Measurements from ENCODE around the gene MAP4K4. TPM values are rescaled to one million over a fixed set of nuclear protein-coding genes. Genes with fewer than 3 reads are reported as not detected.

MAP4K4 gene
- total RNA-seq, 1 experiment from 2014 or later = 2.7 TPM

DNA sequence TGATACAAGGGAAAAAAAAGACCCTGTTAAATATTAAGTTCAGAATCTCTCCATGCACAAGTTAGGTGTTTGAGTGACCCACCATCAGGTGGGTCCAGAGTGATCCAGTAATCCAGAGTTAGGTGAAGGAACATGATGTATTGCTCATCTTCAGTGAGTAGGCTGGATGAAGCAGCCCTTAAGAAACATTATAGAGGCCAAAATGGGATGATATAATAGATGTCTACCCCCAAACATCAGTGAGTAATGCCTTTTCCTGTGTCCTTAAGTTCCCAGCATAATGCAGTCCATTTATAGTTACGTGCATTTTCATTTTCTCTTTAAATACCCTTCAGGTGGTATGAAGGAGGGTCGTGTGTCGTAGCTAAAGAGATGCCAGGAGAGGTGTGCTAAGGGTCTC is 89.6 kb downstream of the MAP4K4 start:
- no peak overlapping the region for H3K4me3 ChIP-seq (ENCODE audit: low read length)
- no peaks in the 10 kb centered on the region for H3K4me1 ChIP-seq (ENCODE audit: low read length)
- H3K4me2 ChIP-seq (ENCODE audit: low read depth, low read length, poor library complexity, severe bottlenecking) = no peak overlapping the region
- H3K27me3 ChIP-seq (ENCODE audit: low read length) = no peaks in the 10 kb centered on the region
- no peaks in the 10 kb centered on the region for H3K79me2 ChIP-seq (ENCODE audit: low read length)
- H3K9me2 ChIP-seq (replicated peaks; ENCODE audit: insufficient read depth, low read length) = no peaks in the 10 kb centered on the region
- no peaks in the 10 kb centered on the region for H3K36me3 ChIP-seq (ENCODE audit: insufficient read depth, low read length)
- H3K9ac ChIP-seq (ENCODE audit: low read length) = no peak overlapping the region
- no peak for DNase-seq
- H4K20me1 ChIP-seq (ENCODE audit: insufficient read depth, low read depth, low read length) = no peaks in the 10 kb centered on the region
- no peak overlapping the region for H2AFZ ChIP-seq (ENCODE audit: low read length)
- no peak overlapping the region for H3K27ac ChIP-seq (ENCODE audit: low read length)
- no peaks in the 10 kb centered on the region for H3K9me3 ChIP-seq (ENCODE audit: low read length)

DNA sequence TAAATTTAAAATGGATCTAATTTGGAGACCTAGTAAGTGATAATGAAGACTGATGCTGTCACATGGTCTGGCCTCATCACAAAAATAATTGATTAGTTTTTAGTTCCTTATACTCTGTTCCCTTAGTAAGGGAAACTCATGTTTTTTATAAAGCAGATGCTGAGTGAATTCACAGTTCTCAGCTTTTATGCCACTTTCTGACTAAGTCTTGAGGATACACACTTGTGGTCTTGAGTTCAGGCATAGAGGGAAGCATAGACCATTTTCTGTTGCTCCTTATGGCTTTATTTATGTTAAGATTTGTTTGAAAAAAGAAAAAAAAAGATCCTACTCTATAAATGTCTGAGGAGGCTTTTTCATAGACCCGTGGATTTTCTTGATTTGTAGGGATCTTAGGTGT is 91.1 kb downstream of the MAP4K4 start:
- Histone ChIP-seq H3K27ac (ENCODE audit: low read length) (no peak overlapping the region), H3K9me3 (ENCODE audit: low read length) (no peaks in the 10 kb centered on the region), H3K36me3 (ENCODE audit: insufficient read depth, low read length) (no peaks in the 10 kb centered on the region), H3K79me2 (ENCODE audit: low read length) (no peaks in the 10 kb centered on the region), H3K4me3 (ENCODE audit: low read length) (no peak overlapping the region), H4K20me1 (ENCODE audit: insufficient read depth, low read depth, low read length) (no peaks in the 10 kb centered on the region), H3K4me2 (ENCODE audit: low read depth, low read length, poor library complexity, severe bottlenecking) (no peak overlapping the region), H3K9me2 (replicated peaks; ENCODE audit: insufficient read depth, low read length) (no peaks in the 10 kb centered on the region), H3K27me3 (ENCODE audit: low read length) (no peaks in the 10 kb centered on the region), H3K9ac (ENCODE audit: low read length) (no peak overlapping the region), H3K4me1 (ENCODE audit: low read length) (no peaks in the 10 kb centered on the region), H2AFZ (ENCODE audit: low read length) (no peak overlapping the region)
- peak; percentile 11 for DNase-seq

DNA sequence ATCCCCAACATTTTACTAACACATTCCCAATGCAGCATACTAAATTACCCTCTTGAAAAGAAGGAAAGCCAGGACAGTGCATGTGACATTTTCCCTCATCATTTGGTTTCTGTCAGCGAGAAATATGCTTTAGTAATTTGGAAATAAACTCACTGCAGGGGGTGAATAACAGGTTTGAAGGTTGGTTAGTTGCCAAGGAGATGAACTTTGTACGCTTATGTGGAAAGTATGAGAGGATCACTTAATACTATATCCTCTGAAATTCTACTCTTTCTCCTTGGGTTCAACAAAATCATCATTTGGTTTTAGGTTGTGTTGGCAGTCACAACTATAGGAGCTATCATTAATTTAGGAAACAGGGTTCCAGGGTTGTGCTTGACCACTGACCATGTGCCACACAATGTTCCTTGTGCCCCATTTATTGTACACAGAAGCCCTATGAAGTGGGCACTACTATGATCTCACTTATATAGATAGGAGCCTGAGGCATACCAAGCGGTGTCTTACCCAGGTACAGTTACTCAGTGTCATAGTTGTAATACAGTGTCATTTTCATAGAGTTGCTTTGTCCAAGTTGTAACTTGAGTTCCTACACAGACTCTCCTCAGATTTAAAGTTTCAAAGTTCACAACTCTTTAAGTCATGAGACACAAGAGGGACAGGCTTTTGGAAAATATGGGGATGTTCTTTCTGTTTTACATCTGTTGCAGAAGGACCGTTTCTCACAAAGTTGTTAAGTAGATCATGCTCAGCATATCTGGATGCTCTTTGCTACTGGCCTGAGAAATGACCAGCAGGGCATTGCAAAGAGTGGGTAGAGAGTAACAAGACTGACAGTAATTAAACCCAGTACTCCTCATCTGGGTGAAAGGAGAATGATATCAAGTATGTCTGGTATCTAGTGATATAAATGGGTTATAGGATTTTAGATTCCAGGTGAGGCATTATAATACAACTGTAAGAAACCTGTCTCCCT is 91.8 kb downstream of the MAP4K4 start:
- no peak overlapping the region for H3K4me2 ChIP-seq (ENCODE audit: low read depth, low read length, poor library complexity, severe bottlenecking)
- no peak overlapping the region for H3K9ac ChIP-seq (ENCODE audit: low read length)
- no peaks in the 10 kb centered on the region for H3K79me2 ChIP-seq (ENCODE audit: low read length)
- no peaks in the 10 kb centered on the region for H3K9me3 ChIP-seq (ENCODE audit: low read length)
- H3K9me2 ChIP-seq (replicated peaks; ENCODE audit: insufficient read depth, low read length) = no peaks in the 10 kb centered on the region
- H3K4me1 ChIP-seq (ENCODE audit: low read length) = no peaks in the 10 kb centered on the region
- no peaks in the 10 kb centered on the region for H3K36me3 ChIP-seq (ENCODE audit: insufficient read depth, low read length)
- H3K27me3 ChIP-seq (ENCODE audit: low read length) = no peaks in the 10 kb centered on the region
- H3K4me3 ChIP-seq (ENCODE audit: low read length) = no peak overlapping the region
- DNase-seq = peak; percentile 21
- H2AFZ ChIP-seq (ENCODE audit: low read length) = no peak overlapping the region
- no peaks in the 10 kb centered on the region for H4K20me1 ChIP-seq (ENCODE audit: insufficient read depth, low read depth, low read length)
- H3K27ac ChIP-seq (ENCODE audit: low read length) = no peak overlapping the region

DNA sequence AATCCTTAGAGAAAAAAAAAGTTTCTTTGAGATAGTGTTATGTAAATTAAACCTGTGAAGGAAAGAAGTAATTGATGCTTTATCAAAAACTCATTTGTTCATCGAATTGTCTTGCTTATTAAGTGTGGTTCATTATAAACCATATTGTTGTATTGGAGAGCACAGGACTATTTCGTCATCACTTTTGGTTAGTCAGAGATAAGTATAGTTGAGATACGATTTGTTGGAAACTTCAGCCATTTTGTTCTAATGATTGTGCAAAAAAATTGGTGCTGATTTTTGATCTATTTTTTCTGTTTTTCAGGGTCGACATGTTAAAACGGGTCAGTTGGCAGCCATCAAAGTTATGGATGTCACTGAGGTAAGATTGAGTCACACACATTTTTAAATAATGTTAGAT is 92.9 kb downstream of the MAP4K4 start:
- Histone ChIP-seq H3K9me3 (ENCODE audit: low read length) (no peaks in the 10 kb centered on the region), H3K79me2 (ENCODE audit: low read length) (no peaks in the 10 kb centered on the region), H3K9me2 (replicated peaks; ENCODE audit: insufficient read depth, low read length) (no peaks in the 10 kb centered on the region)

DNA sequence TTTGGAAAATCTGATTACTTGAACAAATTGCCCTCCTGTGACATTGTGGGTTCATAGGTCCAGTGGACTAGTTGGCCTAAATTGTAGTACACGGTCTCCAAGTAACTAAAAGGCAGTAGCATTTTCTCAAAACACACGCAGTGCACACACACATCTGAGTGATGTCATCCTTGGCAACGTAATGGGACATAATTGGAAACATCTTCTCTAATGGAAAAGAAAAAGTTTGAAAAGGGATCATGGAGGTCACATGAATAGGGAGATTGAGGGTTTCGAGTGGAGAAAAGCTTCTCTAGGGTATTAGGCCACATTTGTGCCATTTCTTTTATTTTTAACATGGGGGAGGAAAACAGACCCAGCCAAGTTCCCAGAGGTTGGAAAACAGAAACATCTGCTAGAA is 93.3 kb downstream of the MAP4K4 start:
- Histone ChIP-seq H3K79me2 (ENCODE audit: low read length) (no peaks in the 10 kb centered on the region), H3K27me3 (ENCODE audit: low read length) (no peaks in the 10 kb centered on the region), H3K4me2 (ENCODE audit: low read depth, low read length, poor library complexity, severe bottlenecking) (no peak overlapping the region), H3K4me3 (ENCODE audit: low read length) (no peak overlapping the region), H3K36me3 (ENCODE audit: insufficient read depth, low read length) (no peaks in the 10 kb centered on the region), H3K4me1 (ENCODE audit: low read length) (no peaks in the 10 kb centered on the region), H3K9ac (ENCODE audit: low read length) (no peak overlapping the region), H2AFZ (ENCODE audit: low read length) (no peak overlapping the region), H4K20me1 (ENCODE audit: insufficient read depth, low read depth, low read length) (no peaks in the 10 kb centered on the region), H3K27ac (ENCODE audit: low read length) (no peak overlapping the region), H3K9me2 (replicated peaks; ENCODE audit: insufficient read depth, low read length) (no peaks in the 10 kb centered on the region), H3K9me3 (ENCODE audit: low read length) (no peaks in the 10 kb centered on the region)
- DNase-seq = no peak

More for the DNA sequence above, 92.9 kb downstream of the MAP4K4 start:
- Histone ChIP-seq H3K27me3 (ENCODE audit: low read length) (no peaks in the 10 kb centered on the region), H3K36me3 (ENCODE audit: insufficient read depth, low read length) (no peaks in the 10 kb centered on the region), H3K9ac (ENCODE audit: low read length) (no peak overlapping the region), H3K27ac (ENCODE audit: low read length) (no peak overlapping the region), H2AFZ (ENCODE audit: low read length) (no peak overlapping the region), H3K4me1 (ENCODE audit: low read length) (no peaks in the 10 kb centered on the region), H3K4me2 (ENCODE audit: low read depth, low read length, poor library complexity, severe bottlenecking) (no peak overlapping the region), H3K4me3 (ENCODE audit: low read length) (no peak overlapping the region), H4K20me1 (ENCODE audit: insufficient read depth, low read depth, low read length) (no peaks in the 10 kb centered on the region)
- no peak for DNase-seq

DNA sequence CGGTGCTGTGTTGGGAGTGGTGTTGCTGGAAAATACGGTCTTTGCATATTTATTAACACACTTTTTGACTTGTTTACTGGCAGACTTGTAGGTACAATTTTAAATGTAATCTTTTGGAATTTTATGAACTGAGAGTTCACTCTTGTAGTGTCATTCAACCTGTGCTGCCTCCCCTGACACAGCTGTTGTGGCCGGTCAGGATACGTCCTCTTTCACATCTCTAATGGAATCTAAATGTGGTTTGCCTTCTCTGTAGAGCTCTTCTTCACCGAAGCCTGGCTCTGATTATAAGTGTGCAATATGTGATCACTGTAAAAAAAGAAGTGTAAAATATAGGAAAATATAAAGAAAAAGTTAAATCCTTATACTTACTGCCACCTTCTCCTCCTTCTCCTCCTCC is 94.7 kb downstream of the MAP4K4 start:
- H3K79me2 ChIP-seq (ENCODE audit: low read length) = no peaks in the 10 kb centered on the region
- H3K9ac ChIP-seq (ENCODE audit: low read length) = no peak overlapping the region
- H4K20me1 ChIP-seq (ENCODE audit: insufficient read depth, low read depth, low read length) = no peaks in the 10 kb centered on the region

DNA sequence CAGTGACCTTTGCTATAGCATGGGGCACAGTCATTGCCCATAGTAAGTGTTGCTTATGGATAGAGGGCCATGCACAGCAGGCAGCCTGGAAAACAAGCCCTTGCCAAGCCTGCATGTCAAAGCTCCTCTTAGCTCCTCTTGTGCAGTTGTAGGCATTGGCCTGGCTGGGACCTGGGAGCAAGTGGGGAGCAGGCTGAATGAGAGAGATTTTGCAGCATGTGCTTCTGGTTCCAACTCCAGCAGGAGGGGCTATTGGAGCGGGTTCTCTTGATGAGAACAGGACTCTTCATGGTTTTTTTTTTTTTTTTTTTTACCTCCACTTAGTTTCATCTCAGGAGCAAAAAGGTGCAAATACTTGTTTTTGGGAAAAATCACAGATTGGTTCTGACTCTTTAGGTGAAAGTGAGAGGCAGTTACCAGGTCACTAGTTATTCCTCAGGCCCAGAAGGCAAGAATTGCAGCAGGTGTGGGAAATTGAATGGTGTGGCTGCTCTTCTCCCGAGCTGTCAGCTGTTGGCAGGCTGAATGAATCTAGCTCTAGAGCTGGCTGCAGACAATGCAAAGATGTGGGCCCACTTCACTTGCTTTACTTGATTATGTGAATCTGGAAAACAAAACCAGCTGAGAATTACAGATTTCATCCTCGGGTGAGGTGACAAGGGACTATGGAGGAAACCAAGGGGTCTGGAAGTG is 95.9 kb downstream of the MAP4K4 start:
- H3K4me1 ChIP-seq (ENCODE audit: low read length) = no peaks in the 10 kb centered on the region
- no peak overlapping the region for H3K9ac ChIP-seq (ENCODE audit: low read length)
- H3K79me2 ChIP-seq (ENCODE audit: low read length) = no peaks in the 10 kb centered on the region
- no peak overlapping the region for H3K4me3 ChIP-seq (ENCODE audit: low read length)
- H3K27me3 ChIP-seq (ENCODE audit: low read length) = no peaks in the 10 kb centered on the region
- H4K20me1 ChIP-seq (ENCODE audit: insufficient read depth, low read depth, low read length) = no peaks in the 10 kb centered on the region
- H3K9me3 ChIP-seq (ENCODE audit: low read length) = no peaks in the 10 kb centered on the region
- no peak overlapping the region for H3K4me2 ChIP-seq (ENCODE audit: low read depth, low read length, poor library complexity, severe bottlenecking)
- no peaks in the 10 kb centered on the region for H3K9me2 ChIP-seq (replicated peaks; ENCODE audit: insufficient read depth, low read length)
- H3K27ac ChIP-seq (ENCODE audit: low read length) = no peak overlapping the region
- DNase-seq = no peak
- no peak overlapping the region for H2AFZ ChIP-seq (ENCODE audit: low read length)
- no peaks in the 10 kb centered on the region for H3K36me3 ChIP-seq (ENCODE audit: insufficient read depth, low read length)

More for the DNA sequence above, 94.7 kb downstream of the MAP4K4 start:
- Histone ChIP-seq H3K27ac (ENCODE audit: low read length) (no peak overlapping the region), H2AFZ (ENCODE audit: low read length) (no peak overlapping the region), H3K4me3 (ENCODE audit: low read length) (no peak overlapping the region), H3K4me2 (ENCODE audit: low read depth, low read length, poor library complexity, severe bottlenecking) (no peak overlapping the region), H3K9me2 (replicated peaks; ENCODE audit: insufficient read depth, low read length) (no peaks in the 10 kb centered on the region), H3K27me3 (ENCODE audit: low read length) (no peaks in the 10 kb centered on the region), H3K9me3 (ENCODE audit: low read length) (no peaks in the 10 kb centered on the region), H3K36me3 (ENCODE audit: insufficient read depth, low read length) (no peaks in the 10 kb centered on the region), H3K4me1 (ENCODE audit: low read length) (no peaks in the 10 kb centered on the region)
- DNase-seq = no peak

DNA sequence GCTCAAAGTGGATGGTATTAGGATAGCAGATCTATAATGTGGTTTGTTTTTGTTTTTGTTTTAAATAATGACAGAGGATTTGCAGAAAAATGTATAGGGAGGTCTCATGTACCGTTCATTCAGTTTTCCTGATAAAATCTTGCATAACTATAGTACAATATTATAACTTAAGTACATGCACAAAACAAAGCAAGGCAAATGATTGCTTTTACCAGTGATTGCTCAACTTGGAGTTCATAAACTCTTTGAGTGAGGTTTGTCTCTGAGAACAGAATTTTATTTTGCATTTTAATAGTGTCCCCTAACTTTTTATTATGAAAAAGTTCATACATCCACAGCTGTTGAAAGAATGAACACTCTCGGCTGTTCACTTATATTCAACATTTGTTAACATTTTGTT is 96.6 kb downstream of the MAP4K4 start:
- H3K4me1 ChIP-seq (ENCODE audit: low read length) = no peaks in the 10 kb centered on the region
- no peaks in the 10 kb centered on the region for H3K36me3 ChIP-seq (ENCODE audit: insufficient read depth, low read length)
- H2AFZ ChIP-seq (ENCODE audit: low read length) = no peak overlapping the region
- no peak overlapping the region for H3K27ac ChIP-seq (ENCODE audit: low read length)
- no peaks in the 10 kb centered on the region for H3K9me2 ChIP-seq (replicated peaks; ENCODE audit: insufficient read depth, low read length)
- H3K27me3 ChIP-seq (ENCODE audit: low read length) = no peaks in the 10 kb centered on the region
- H3K79me2 ChIP-seq (ENCODE audit: low read length) = no peaks in the 10 kb centered on the region
- H3K4me2 ChIP-seq (ENCODE audit: low read depth, low read length, poor library complexity, severe bottlenecking) = no peak overlapping the region
- no peak for DNase-seq
- H4K20me1 ChIP-seq (ENCODE audit: insufficient read depth, low read depth, low read length) = no peaks in the 10 kb centered on the region
- H3K9me3 ChIP-seq (ENCODE audit: low read length) = no peaks in the 10 kb centered on the region
- H3K4me3 ChIP-seq (ENCODE audit: low read length) = no peak overlapping the region
- H3K9ac ChIP-seq (ENCODE audit: low read length) = no peak overlapping the region
